NCI-H1417 treated with DMSO at 0.1 percent for 48 hours (cell line): Measurements from ENCODE around the gene SEPTIN3.

Source experiments
- DNase-seq: peaks from one replicate; lab custom pipeline; 2025; lab: John Stamatoyannopoulos, UW

Gene SEPTIN3

DNA sequence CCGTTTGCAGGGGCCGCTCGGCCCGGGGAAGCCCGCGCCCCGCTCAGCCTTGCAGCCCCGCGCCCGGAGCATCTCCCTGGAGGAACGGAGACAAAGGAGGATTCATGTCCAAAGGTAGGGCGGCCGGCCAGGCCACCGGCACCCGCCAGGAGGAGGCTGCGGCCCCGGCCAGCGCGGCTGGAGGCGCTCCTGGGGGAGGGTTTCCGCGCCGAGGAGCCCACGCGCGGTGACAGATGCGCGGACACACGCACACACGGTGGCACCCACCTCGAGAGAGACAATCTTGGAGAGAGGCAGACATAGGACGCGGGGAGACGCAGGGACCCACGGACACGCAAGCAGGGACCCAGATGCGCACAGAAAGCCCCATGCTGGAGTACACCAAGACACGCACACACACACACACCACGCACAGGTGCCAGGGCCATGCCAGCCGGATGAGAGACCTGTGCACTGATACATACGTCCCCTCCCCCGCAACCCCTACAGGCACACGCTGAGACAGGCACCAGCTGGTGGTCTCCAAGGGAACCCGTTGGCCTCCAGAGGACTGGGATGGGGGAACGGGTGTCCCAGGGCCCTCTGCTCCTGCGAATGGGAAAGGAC is 7.8 kb downstream of the SEPTIN3 start:
- no peak for DNase-seq

DNA sequence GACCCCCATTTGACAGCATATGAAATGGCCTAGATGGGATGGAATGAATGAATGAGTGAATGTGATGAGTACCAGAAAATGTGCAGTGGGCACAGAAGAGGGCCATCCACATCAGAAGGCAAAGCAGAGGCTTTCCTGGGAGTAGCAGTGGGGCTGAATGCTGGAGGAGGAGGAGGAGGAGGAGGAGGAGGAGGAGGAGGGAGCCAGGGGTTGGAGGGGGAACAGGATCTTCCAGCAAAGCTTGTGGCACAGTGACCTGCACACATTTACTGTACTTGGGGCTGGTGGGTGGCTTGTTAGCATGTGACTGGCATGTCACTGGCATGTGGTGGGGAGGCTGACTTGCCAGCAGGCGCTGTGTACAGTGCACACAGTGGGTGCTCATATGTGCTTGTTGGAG is 9.5 kb downstream of the SEPTIN3 start:
- DNase-seq: no peak

DNA sequence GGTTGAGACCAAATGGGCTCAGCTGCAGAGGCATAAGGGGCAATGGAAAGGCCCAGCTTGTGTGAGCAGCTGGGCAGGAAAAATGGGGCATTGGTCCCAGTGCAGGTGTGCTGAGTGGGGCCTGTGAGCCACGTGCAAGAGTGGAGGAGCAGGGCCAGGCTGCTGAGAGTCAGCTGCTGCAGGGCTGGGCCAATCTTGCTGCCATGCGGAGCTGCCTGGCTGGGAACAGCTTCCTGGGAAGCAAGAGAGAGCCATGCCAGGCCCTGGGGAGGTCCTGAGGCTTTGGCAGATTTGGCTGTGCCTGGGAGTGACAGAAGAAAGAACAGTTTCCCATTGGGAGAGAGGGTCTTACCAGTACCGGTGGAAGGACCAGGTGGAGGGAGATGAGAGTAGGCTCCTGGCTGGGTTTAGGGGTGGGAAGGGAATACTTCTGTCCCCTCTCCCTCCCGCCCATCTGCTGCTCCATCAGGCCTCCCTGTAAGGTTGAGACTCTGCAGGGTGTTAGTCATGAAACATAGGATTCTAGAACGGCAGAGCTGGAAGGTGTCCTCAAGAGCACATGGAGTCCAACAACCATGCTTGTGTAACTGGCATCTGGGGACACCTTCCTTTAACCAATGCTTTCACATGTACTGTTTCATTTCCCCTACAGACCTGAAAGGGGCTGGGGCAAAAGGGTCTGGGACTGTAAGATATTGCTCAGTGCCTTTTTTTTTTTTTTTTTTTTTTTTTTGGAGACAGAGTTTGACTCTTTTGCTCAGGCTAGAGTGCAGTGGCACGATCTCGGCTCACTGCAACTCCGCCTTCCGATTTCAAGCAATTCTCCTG is 10.4 kb downstream of the SEPTIN3 start:
- no peak for DNase-seq

DNA sequence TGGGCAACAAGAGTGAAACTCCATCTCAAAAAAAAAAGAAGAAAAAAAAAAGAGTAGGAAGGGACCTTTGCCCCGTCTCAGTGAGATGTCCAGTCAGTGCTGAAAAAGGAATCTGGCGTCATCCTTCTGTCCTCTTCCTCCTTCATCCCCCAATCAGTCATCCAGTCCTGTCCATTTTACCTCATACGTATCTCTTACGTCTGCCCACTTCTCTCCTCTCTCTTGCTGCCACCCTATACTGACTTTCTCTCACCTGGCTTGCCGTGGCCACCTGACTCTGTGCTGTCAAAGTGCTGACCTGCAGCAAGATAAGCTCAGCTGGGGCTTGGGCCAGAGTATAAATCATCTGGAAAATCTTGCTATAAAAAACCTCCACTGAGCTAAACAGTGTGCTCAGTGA is 13.6 kb downstream of the SEPTIN3 start:
- DNase-seq: no peak

DNA sequence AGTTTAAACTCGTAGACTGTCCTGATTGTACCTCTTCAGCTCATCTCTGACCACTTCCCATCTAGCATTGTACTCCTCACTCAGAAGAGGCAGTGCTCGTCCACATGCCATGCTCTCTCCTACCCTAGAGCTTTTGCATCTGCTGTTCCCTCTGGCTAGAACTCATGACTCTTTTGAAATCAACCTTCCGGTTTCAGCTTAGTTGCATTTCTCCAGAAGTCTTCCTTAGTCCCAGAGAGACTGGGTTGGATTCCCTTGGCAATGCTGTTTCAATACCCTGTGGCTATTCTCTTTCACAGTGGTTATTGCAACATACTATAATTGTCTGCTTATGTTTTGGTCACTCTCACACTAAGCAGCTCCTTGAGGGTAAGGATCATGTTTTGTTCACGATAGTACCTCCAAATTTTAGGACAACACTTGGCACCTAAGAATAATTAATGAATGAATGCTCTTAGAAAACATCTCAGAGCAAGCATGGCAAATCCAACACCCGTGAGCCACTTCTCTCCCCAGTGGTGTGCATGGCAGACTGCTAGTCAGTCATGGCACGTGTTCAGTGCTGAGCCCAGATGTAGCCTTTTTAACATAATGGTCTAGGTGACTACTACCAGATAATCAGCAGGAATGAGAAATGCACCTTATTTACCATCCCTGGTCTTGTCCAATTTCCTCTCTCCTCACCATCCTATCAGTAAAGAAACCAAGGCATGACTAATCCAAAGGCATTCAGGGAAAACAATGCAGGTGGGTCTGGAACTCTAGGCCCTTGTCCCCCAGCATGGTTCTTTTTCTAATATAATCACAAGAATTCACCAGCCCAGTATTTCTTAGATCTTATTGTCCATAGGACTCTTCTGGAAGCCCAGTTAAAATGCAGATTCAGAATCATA is 14.5 kb downstream of the SEPTIN3 start:
- DNase-seq: no peak

DNA sequence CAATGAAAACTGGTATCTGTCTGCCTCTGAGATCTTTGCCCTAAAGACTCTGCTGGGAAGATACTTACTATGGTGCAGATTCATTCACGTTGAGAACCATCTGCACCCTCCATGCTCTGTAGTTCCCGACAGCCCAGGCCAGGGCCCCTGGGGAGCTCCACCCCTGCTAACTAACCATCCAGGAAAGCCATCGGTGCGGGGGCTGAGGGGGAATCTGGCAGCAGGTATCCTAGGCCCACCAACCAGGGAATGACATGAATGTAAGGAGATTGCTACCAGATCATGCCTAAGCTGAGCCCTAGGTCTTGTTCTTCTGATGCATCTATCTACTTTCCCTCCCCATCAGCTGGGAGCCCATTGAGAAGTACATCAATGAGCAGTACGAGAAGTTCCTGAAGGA is 18.0 kb downstream of the SEPTIN3 start:
- no peak for DNase-seq

DNA sequence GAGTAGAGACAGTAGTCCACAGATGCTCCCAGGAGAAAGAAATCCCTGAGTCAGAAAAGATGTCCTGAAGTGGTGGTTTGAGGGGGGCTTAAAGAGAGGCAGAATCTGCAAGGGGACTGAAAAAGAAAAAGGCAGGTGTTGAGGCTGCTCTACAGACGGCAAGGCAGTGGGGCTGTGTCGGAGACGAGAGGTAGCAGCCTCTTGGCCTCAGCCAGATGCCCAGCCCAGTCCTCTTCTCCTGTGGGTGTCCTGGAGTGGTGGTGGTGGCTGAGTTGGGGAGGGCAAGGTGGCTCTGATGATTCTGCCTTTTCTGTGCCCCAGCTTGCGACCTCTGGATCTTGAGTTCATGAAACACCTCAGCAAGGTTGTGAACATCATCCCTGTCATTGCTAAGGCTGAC is 20.0 kb downstream of the SEPTIN3 start:
- no peak for DNase-seq

DNA sequence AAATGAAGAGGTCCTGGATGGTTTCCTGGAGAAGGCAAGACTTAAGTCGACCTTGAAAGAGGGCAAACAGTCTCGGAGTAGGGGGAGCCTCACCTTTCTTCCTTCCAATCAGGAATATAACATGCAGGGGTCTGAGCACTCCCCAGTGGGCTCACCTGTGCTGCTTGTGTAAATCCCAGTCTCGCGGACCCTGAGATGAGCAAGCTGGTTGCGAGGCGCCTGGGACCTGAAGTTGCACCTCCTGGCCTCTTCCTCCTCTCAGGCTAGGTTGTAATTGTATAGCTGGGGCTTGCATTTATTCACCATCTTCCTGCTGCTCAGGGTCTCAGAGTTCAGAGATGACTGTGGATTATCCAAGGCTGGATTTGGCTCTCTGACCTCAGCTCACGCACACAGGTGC is 21.9 kb downstream of the SEPTIN3 start:
- DNase-seq: no peak

DNA sequence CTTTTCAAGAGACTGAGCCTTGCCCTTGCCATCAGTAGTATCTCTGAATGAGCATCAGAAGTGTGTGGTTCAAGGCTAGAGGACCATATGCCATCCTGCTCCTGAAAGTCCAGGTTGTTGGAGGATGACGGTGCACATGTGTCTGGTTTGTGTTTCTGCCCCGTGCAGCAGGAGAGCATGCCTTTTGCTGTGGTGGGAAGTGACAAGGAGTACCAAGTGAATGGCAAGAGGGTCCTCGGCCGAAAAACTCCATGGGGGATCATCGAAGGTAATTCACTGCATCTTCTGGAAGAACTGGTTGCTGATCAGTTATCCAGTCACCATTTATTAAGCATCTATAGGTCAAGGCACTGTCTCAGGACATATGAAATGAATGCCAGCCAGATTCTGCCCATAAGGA is 23.3 kb downstream of the SEPTIN3 start:
- DNase-seq: no peak

DNA sequence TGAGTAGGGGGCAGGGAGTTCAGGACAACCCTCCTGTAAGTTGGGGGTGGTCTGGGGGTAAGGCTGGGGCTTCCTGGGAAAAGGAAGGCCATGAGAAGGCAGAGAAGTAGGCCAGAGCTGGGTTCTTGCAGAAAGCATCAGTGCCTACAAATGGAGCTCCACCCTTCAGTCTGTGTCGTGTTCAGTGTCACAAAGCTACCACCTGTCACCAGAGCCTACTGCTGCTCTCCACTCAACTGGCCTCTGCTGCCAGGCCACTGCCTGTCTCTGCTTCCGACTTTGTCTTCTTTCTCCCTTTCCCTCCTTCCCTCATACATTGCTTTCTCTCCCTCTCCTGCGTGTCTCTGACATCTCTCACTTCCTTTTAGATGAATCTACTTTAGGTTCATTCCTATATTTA is 26.0 kb downstream of the SEPTIN3 start:
- no peak for DNase-seq

DNA sequence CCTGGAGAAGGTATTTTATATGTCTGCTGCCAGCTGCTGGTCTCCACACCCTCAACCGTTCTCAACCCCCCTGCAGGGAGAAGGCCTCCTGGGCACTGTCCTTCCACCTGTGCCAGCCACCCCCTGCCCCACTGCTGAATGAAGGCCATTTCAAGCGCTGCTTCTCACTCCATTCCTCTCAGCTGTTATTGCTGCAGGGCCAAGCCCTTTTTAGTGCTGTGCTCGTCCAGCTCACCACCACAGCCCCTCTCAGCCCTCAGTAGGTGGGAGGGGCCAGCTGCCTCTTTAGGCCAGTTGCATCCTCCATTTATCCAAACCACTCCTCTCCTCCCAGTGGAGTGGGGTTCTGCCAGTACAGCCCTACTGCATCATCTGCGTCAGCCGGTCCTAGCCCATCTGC is 27.6 kb downstream of the SEPTIN3 start:
- DNase-seq: no peak

DNA sequence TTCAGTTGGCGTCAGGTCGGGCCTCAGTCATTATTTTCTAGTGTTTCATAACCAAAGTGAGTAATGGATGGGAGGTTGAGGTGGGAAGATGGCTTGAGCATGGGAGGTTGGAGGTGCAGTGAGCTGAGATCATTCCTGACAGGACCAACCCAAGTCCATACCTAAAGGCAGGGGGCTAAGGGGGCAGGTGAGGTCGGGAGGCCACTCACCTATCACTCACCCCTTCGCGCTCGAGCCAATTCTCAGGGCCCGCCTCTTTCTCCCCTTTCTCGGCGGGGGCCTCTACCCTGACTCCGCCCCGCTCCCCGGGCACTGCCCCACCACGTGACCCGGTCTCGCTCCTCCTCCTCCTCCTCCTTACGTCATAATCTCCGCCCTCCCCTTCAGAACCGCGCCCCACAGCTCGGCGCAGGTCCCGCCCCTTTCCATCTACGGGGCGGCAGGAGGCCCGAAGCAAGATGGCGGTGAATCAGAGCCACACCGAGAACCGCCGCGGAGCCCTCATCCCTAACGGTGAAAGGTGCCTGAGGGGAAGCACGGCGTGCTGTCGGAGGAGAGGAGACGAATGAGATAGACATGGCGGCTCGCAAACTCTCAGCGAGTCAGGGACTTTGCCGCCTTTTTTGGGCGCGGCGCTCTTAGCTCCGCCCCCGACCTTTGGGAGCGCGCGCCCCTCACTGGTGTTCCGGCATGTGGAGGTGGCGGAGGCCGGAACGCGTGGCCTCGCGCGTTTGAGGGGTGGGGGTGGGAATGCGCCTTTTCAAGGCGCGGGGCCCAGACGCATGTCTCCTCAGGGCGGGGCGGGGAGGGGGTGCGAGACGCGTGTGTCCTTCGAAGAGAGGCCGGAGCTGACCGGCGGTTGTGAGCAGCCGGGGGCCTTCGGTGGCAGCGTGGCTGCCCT is 29.4 kb downstream of the SEPTIN3 start, which contains the start of gene WBP2NL:
Gene WBP2NL, plus strand, starts transcription at position 428 of the 901 bp plus-strand sequence. Its CDS starts 31 bp downstream, at position 459.
- peak; percentile 23 for DNase-seq

DNA sequence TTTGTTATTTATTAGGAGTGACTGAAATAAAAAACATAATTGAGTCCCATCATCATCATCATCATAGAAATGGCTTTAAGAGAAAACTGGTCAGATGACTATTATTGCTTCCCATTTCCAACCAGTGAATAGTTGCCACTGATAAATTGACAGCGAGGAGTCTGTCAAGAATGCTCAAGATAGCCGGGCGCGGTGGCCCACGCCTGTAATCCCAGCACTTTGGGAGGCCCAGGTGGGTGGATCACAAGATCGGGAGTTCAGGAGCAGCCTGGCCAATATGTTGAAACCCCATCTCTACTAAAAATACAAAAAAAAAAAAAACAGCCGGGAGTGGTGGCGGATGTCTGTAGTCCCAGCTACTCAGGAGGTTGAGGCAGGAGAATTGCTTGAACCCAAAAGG is 31.2 kb downstream of the SEPTIN3 start:
- no peak for DNase-seq

DNA sequence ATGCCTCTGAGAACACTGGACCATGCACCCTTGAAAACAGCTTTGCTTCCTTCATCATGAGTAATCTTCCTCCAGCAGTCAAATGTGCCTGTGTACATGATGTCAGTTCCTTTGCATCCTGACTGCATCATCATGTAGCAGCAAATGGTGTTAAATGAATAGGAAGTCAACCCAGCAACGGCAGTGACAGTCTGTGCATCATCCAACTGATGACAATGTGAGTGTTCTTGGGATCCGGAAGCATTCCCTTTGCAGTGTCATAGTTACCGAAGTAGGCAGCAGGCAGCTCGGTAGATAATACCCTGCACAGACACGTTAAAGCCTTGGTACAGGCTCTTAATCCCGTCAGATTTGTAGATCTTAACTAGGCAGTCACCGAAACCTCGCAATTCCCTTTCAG is 31.9 kb downstream of the SEPTIN3 start:
- DNase-seq: no peak

DNA sequence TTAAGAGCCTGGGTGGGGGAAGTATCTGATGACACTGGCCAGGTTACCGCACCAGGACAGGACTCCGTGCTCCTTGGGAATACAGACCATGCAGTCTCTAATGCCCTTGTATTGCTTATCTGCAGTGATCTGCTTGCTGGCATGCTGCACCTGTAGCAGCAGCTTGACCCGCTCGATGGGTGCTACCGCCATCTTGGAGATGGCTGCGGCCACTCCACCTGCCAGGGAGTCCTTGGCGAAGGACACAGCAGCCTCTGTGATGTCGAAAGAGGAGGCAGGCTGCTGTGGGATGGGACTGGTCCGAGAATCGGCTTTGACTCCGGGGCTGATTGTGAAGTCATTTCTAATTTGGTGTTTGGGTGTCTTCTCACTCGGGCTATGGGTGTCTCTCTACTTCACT is 32.5 kb downstream of the SEPTIN3 start:
- DNase-seq: no peak

DNA sequence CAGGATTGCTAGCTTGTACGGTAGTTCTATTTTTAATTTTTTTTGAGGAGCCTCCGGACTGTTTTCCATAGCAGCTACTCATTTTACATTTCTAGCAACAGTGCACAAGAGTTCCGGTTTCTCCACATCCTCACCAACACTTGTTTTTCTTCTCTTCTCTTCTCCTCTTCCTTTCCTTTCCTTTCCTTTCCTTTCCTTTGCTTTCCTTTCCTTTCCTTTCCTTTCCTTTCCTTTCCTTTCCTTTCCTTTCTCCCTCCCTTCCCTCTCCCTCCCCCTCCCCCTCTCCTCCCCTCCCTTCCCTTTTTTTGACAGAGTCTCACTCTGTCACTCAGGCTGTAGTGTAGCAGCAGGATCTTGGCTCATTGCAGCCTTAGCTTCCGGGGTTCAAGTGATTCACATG is 38.7 kb downstream of the SEPTIN3 start:
- DNase-seq: no peak

DNA sequence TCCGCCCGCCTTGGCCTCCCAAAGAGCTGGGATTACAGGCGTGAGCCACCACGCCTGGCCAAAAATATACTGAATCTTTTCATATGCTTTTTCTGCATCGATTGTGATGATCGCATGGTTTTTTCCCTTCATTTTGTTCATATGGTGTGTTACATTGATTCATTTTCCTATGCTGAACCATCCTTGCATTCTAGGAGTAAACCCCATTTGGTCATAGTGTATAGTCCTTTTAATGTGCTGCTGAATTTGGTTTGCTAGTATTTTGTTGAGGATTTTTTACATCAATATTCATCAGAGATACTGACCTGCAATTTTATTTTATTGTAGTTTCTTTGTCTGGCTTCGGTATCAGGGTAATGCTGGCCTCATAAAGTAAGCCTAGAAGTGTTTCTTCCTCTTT is 41.5 kb downstream of the SEPTIN3 start:
- no peak for DNase-seq

DNA sequence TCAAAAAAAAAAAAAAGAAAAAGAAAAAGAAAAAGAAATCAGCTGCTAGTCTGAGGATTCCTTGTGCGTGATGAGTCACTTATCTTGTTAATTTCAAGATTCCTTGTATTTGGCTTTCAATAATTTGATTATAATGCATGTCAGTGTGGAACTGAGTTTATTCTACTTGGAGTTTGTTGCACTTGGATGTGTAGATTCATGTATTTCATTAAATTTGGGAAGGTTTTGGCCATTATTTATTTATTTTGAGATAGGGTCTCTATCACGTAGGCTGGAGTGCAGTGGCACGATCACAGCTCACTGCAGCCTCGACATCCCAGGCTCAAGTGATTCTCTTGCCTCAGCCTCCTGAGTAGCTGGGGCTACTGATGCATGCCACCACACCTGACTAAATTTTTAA is 44.1 kb downstream of the SEPTIN3 start:
- no peak for DNase-seq

DNA sequence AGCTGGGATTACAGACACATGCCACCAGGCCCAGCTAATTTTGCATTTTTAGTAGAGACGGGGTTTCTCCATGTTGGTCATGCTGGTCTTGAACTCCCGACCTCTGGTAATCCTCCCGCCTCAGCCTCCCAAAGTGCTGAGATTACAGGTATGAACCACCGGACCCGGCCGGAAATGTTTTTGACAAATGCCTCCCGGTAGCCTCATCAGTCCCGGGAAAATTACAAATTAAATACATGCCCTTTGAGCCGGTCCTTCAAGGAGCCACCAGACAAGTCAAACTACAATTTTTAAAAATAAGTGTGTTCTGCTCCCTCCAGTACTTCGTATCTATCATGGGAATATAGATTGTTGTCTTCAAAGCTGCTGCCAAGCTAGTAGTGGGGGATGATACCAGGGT is 46.9 kb downstream of the SEPTIN3 start:
- DNase-seq: no peak

DNA sequence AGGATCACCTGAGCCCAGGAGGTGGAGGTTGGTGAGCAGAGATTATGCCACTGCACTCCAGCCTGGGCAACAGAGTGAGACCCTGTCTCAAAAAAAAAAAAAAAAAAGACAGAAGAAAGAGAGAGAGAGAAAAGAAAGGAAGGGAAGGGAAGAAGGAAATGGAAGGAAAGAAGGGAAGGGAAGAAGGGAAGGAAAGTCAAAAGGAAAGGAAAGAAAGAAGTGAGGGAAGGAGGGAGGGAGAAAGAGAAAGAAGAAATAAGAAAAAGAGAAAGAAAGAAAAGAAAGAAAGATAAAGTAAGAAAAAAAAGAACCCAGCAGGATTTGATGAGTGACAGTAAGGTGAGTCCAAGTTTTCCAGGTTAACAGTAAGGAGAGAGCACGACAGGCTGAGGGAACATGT is 49.0 kb downstream of the SEPTIN3 start:
- DNase-seq: no peak
